HG02884 (cell line): ENCODE data around the gene SASH1.

Experiments used
- ATAC-seq: cut with Tn5 transposase; IDR thresholded peaks from one replicate; pipeline ENCODE4 v1.9.1; 2021; ENCODE audit warnings: mild to moderate bottlenecking, moderate library complexity; ENCODE audit not compliant: unreplicated experiment

SASH1 gene

GRCh38 chr6:148342350-148343046, at the start of gene SASH1:
Gene SASH1, plus strand, starts transcription at chr6:148342838. Its CDS starts 230 bp downstream, at chr6:148343068.
- peak; percentile 54 for ATAC-seq

- ATAC-seq: no peak
These were observed 49.2 kb upstream of the SASH1 start for GRCh38 chr6:148293181-148293995.

GRCh38 chr6:148294059-148294458, 48.6 kb upstream of the SASH1 start:
- no peak for ATAC-seq

GRCh38 chr6:148295261-148295887, 47.3 kb upstream of the SASH1 start:
- ATAC-seq: no peak

GRCh38 chr6:148296771-148297170, 45.9 kb upstream of the SASH1 start:
- ATAC-seq: no peak

- ATAC-seq: no peak
These were observed 44.0 kb upstream of the SASH1 start for GRCh38 chr6:148298683-148299082.

GRCh38 chr6:148303616-148304015, 39.0 kb upstream of the SASH1 start:
- no peak for ATAC-seq

GRCh38 chr6:148304976-148305375, 37.7 kb upstream of the SASH1 start:
- ATAC-seq: no peak

GRCh38 chr6:148306286-148306685, 36.4 kb upstream of the SASH1 start:
- no peak for ATAC-seq

- ATAC-seq: no peak
These were observed 35.2 kb upstream of the SASH1 start for GRCh38 chr6:148307405-148307804.

- ATAC-seq: no peak
These were observed 33.3 kb upstream of the SASH1 start for GRCh38 chr6:148309301-148309700.

- no peak for ATAC-seq
These were observed 30.5 kb upstream of the SASH1 start for GRCh38 chr6:148311966-148312669.

GRCh38 chr6:148313488-148313887, 29.1 kb upstream of the SASH1 start:
- no peak for ATAC-seq

- ATAC-seq: no peak
These were observed 26.3 kb upstream of the SASH1 start for GRCh38 chr6:148316308-148316707.

- no peak for ATAC-seq
These were observed 25.6 kb upstream of the SASH1 start for GRCh38 chr6:148317051-148317450.

GRCh38 chr6:148317739-148318138, 24.9 kb upstream of the SASH1 start:
- ATAC-seq: no peak

GRCh38 chr6:148322704-148323103, 19.9 kb upstream of the SASH1 start:
- no peak for ATAC-seq

GRCh38 chr6:148323344-148323743, 19.3 kb upstream of the SASH1 start:
- ATAC-seq: no peak

GRCh38 chr6:148324297-148324985, 18.2 kb upstream of the SASH1 start:
- ATAC-seq: no peak

GRCh38 chr6:148325316-148326068, 17.1 kb upstream of the SASH1 start:
- ATAC-seq: no peak
